NB4 (cell line): ENCODE measurements around the gene FHL3.

Source experiments
- POLR2A ChIP-seq: IDR thresholded peaks from 2 replicates; pipeline ENCODE4 v1.6.1; 2011; ENCODE audit warnings: mild to moderate bottlenecking; ENCODE audit not compliant: insufficient read length; ENCODE audit errors: extremely low read depth
- TF ChIP-seq, protein P1 (sequence below): IDR thresholded peaks from one replicate; pipeline ENCODE4 v1.5.1; 2012; ENCODE audit warnings: low read depth, low read length

DNA sequence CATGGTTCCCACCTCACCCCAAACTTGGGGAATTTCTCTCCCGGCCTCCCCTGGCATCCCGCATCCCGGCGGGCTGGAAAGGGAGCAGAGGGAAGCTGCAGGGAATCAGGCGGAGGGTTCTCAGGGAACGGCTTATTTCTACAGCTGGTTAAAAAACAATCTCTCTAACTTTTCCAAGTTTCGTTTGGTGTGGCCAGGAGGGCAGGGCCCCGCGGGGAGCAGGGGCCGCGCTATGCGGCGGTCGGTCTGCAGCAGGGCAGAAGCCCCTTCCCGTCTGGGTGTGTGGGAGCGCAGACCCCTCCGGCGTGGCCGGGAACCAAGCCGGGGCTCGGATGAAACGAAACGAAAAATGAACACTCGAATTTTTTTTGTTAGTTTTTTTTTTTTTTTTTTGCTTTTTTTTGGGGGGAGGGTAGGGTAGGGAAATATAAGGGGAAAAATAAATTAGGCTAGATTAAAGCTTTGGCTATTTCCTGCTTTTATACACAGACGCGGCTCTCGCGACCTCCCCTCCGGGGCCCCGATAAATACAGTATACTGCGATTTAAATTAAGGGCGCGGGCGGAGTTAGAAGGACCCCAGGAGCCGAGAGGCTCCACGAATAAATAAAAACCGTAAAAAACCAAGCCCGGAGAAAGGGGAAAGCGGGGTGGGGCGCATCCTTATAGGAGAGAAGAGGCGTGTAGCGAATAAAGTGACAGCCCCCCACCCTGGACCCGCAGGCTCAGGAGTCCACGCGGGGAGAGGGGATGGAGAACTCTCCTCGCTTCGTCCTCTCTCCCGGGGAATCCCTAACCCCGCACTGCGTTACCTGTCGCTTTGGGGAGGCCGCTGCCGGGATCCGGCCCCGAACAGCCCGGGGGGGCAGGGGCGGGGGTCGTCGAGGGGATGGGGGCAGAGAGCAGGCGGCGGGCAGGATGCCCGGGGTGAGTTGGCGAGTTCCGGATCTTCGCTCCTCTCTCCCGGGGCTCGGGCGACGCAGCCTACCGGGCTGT lies 39.2 kb upstream of the FHL3 start:
- TF ChIP-seq, protein P1, sequence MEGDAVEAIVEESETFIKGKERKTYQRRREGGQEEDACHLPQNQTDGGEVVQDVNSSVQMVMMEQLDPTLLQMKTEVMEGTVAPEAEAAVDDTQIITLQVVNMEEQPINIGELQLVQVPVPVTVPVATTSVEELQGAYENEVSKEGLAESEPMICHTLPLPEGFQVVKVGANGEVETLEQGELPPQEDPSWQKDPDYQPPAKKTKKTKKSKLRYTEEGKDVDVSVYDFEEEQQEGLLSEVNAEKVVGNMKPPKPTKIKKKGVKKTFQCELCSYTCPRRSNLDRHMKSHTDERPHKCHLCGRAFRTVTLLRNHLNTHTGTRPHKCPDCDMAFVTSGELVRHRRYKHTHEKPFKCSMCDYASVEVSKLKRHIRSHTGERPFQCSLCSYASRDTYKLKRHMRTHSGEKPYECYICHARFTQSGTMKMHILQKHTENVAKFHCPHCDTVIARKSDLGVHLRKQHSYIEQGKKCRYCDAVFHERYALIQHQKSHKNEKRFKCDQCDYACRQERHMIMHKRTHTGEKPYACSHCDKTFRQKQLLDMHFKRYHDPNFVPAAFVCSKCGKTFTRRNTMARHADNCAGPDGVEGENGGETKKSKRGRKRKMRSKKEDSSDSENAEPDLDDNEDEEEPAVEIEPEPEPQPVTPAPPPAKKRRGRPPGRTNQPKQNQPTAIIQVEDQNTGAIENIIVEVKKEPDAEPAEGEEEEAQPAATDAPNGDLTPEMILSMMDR: no peak
- TF ChIP-seq POLR2A: no peak
